HG02943 (cell line): Measurements from ENCODE around the gene TSHZ2.
"Not testable (repeated sequence)": the region's sequence is repeated elsewhere in the genome, so short reads cannot be mapped to it uniquely, and the experiment has no call there.

ENCODE experiments used
- ATAC-seq: cut with Tn5 transposase; IDR thresholded peaks from one replicate; pipeline ENCODE4 v1.9.1; 2021; ENCODE audit warnings: mild to moderate bottlenecking, low read depth, moderate library complexity; ENCODE audit not compliant: unreplicated experiment

The TSHZ2 gene

DNA sequence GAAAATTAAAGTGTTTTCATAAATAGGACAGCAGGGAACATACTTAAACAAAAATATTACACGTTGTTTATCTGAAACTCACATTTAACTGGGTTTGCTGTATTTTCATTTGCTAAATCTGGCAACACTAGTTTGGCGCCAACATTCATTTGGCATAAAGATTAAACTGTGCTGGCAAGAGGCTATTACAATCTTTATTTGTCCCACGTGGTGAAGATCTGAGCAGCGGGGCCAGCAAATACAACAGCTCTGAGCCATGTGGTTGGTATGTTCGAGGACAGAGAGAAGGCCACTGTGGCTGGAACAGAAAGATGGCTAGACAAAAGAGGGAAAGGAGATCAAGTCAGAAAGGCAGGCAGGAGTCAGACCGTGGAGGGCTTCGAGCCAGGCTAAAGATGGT lies 387.3 kb downstream of the TSHZ2 start:
- ATAC-seq: no peak

DNA sequence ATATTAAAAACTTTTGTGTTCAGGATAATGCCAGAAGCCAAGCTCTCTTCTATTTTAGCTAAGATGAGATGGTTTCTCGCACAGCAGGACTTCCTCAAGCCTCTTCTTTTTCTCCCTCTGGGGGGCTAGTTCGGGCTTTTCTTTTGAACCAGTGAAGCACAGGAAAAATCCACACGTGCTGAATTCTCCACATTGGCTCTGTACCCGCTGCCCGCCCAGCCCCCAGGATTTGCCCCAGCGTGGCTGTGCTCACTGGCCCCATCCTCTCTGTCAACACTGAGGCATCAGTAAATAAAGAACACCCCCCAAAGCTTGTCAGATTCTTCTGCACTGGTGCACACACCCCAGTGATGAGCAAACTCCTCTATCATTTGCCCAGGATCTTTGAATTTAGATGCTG lies 388.7 kb downstream of the TSHZ2 start:
- ATAC-seq: no peak

DNA sequence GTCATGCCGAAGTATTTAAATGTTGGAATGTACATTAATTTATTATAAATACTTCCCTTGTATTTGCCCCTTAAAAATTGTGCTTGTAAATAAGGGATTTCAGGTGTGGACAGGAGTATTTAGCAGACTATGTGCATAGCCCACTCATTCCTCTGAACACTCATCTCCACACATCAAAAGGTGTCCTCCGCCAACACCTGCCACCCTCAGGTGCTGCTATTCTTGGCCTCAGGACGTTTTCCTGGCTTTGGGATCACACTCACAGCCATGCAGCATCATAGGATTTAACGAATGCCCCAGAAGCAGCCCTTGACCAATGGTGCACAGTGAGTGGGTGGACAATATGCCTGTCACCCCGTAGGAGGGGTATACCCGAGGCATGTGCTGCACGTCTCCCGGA lies 390.6 kb downstream of the TSHZ2 start:
- ATAC-seq: no peak

DNA sequence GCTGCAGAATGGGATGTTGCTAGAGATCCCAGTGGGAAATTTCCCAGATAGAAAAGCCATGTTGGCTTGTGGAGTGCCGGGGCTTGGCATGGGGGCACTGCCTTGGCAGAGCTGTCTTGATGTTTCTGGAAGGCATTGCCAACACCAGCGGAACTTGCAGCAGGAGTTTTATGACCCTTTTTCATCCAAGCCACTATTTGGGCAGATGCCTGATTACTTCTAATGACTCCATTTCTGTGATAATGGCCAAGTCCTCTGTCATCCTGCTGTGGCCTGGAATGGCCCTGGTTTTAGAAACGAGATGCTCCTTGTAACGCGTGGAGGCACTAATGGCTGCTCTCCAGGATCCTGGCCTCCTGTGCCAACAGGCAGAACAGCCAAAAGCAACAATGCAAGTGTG lies 392.5 kb downstream of the TSHZ2 start:
- ATAC-seq: no peak

DNA sequence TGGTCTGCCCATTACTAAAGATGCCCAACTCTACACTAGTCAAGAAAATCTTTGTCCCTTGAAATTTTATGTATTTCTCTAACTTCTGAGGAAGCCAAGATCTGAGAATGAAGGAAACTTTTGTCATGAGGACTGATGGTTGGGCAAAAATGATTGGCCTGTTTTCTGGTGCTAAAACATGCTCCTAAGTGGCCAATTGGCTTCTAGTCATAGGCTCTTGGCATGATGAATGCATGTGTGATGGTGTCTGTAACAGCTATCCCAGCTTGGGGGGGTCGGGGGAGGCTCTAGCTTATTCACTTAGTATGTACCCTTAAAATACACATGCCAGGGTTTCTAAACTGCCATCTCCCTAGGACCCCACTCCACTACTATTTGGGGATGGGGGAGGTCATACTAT lies 392.9 kb downstream of the TSHZ2 start:
- ATAC-seq: no peak

DNA sequence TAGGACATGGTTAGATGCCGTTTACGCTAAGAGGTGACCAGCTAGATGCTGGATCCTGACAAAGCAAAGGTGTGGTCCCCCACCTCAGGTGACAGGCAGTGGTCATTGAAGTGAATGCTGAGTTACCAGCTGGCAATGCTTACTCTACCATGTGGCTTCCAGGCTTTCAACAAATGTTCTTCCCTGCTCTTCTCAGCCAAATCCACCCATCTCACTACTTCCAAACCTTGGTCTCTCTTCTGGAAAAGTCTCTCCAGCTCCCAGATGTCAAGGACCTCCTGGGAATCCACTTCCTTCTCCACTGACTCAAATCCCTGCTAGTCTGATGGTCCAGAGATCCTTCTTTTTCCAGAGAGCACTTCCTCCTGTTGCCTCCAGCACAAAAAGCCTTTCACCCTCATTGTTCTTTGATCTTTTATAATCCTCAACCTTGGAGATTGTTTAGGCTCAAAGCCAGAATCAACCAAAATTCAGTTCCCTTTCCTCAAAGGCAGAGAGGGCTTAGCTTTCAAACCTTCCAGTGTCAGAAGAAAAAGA lies 393.4 kb downstream of the TSHZ2 start:
- ATAC-seq: no peak

DNA sequence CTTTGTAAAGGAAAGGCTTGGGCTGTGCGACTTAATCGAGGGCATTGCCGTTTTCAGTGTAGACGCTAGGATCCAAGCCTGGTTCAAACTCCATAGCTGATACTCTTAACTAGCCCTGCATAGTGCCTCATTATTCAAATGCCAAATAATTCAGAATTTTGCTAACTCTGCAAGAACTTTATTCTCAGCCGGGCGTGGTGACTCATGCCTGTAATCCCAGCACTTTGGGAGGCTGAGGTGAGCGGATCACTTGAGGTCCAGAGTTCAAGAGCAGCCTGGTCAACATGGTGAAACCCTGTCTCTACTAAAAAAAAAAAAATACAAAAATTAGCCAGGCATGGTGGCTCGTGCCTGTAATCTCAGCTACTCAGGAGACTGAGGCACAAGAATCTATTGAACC lies 394.8 kb downstream of the TSHZ2 start:
- not testable (repeated sequence) for ATAC-seq

DNA sequence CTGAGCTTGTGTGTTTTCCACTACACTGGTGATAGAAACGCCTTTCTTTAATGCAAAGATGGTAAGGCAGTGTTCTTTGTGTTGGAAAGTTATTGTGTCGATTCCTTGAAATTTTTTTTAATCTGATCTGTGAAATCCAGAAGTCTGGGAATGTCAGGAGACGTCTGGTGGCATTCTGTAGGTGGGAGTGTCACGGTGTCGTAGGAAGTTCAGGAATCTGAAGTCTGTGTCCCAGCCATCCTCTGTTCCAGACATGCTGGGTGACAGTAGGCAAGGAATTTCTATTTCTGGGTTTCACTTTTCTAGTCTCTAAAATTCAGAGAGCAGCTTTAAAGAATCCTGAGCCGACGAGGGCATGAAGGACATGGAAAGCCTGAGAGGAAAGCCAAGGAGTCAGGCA lies 397.7 kb downstream of the TSHZ2 start:
- ATAC-seq: no peak

DNA sequence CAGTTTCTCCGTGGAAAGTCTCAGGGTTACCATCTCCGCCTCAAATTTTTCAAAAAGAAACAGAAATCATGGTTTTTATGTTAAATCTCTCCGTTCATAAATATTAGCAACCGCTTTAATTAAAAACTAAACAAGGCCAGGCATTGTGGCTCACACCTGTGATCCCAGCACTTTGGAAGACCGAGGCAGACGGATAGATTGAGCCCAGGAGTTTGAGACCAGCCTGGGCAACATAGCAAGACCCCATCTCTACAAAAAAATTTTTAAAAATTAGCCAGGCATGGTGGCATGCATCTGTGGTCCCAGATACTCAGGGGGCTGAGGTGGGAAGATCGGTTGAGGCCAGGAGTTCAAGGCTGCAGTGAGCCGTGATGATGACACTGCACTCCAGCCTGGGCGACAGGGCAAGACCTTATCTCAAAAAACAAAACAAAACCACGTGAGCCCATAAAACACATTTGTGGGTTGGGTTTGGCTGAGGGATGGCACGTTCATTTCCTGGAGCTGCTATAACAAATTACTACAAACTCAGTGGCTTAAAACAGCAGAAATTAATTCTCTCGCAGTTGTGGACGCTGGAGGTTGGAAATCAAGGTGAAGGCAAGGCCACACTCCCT lies 398.3 kb downstream of the TSHZ2 start:
- no peak for ATAC-seq

DNA sequence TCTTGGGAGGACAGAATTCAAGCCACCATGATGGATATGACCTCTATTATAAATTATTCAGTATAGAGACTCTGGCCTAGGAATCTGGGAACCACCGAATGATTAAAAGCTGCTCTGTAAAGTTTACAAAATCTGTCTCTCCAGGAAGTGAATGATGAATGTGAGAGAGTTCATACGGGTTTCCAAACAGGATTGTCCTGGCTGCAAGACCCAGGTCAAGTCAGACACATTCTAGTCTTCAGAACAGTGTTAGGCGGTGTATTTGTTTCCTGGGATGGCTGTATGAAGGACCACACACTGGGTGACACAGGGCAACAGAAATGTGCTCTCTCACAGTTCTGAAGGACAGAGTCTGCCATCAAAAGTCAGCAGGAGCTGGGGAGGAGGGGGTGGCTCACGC lies 399.1 kb downstream of the TSHZ2 start:
- ATAC-seq: no peak

DNA sequence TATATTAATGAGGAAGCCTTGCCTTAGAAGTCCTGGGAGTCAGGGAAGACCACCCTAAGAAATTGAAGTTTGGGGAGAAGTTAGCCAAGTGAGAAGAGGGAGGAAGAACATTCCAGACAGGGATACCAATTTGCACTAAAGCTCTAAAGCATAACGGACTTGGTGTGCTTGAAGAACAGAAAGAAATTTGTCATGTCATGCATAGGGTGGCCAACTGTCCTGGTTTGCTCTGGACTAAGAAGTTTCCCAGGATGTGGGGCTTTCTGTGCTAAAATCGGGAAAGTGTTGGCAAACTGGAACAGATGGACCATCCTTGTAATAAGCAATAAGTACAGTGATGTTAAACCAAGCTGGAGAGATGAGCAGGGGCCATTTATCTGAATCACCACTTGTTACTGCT lies 403.9 kb downstream of the TSHZ2 start:
- no peak for ATAC-seq

DNA sequence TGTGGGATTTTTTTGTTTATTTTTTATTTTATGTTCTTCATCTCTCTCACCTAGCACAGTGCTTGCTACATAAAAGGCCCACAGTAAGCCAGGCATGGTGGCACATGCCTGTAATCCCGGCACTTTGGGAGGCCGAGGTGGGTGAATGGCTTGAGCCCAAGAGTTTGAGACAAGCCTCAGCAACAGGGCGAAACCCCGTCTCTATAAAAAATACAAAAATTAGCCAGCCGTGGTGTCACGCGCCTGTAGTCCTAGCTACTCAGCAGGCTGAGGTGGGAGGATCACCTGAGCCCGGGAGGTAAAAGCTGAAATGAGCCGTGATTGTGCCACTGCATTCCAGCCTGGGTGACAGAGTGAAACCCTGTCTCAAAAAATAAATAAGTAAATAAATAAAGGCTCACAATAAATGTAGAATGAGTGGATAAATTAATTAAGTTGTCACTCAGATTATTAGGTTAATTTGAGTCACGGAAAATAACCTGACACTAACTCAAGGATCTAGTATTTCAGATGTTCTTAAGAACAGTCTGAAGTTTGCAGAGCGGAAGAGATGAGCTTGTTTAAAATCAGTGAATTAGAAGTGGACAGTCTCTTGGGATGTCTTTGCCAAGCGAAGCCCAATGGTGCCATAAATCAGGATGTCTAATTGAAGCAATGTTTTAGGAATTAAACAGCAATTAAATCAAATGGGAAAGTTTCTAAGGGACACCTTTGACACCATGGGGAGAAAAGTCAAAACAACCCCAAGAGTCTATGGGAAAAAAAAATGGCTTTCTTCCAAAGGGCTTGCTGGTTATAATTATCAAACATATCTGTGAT lies 407.1 kb downstream of the TSHZ2 start:
- ATAC-seq: no peak

DNA sequence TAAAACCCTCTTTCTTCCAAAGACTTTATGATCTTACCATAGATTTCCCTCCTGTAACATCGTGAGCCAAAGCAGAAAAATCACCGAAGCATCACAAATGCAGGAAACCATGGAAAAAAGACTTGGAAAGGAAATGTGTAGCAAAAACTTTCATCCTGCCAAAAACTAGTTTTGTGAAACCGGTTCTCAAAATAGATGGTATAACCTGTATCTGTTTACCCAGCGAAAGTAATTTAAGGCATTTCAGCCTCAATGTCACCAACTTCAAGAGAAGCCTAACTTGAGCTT lies 407.6 kb downstream of the TSHZ2 start:
- no peak for ATAC-seq

DNA sequence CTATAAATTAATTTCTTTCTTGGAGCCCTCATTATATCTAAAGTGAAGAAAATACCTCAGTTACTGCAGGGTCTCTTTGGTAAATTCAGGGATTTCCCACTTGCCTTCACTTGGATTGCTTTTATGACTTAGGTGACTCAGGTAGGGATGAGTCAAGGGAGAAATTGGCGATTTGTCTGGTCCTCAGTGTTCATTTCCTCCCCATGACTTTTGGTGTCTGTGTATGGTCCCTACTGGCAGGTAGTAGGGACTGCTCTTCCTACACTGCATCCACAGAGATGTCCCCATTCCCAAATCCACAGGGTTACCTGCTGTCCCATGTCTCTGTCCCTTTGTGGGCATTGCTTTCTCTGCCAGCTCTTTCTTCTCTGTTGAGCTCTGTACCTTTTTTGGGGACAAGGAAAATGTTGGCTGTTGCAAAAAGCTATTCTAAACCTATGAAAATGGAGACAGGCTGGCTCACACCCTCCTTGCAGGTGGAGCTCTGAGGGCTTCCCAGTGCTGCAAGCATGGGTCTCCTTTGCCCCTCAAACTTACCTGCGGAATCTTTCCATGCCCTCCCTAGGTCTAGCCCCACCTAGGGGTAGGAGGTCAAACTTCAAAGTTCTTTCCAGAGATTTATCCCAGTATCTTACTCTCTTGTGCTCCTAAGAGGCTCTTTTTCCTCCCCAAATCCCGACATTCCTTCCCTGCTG lies 409.6 kb downstream of the TSHZ2 start:
- no peak for ATAC-seq

DNA sequence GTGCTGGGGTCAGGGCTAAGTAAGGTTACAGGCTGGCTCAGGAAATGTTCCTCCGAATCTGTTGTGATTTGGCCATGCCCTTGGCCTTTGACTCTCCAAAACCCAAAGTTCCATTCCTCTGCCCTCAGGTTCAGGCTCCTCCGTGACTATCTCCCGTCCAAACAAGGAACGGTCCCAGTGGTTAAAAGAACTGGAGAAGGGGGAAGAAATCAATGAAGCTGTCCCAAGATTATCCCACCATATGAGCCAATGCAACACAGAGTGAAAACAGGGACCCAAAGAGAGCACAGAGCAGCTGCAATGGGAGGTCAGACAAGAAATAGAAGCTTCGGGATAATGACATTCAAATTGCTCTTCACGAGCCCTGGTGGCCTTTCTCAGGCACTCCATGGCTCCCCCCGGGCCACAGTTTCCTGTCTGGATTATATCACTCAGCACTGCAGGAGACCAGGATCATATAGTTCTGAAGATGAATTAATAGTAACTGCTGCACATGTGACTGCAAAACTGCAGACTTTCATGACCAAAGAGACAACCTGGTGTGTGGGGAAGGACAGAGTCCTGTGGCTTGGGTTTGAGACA lies 410.2 kb downstream of the TSHZ2 start:
- no peak for ATAC-seq

DNA sequence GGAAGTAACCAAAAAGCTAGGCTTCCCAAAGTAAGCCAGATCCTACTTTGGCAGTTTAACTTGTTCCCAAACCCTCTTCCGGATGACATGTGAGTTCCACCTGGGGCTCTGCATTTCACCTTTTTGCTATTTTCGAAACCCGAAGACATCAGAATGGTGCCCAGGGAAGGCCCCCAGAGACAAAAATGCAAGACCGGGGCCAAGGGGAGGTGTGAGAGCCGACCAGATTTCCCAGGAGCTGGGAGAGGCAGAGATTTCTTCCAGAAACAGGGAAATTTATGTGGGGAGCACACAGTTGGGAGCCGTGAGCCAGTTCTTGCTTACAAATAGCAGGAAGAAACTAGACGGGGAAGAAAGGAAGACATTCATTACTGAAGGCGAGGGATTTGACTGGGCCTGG lies 411.8 kb downstream of the TSHZ2 start:
- no peak for ATAC-seq

DNA sequence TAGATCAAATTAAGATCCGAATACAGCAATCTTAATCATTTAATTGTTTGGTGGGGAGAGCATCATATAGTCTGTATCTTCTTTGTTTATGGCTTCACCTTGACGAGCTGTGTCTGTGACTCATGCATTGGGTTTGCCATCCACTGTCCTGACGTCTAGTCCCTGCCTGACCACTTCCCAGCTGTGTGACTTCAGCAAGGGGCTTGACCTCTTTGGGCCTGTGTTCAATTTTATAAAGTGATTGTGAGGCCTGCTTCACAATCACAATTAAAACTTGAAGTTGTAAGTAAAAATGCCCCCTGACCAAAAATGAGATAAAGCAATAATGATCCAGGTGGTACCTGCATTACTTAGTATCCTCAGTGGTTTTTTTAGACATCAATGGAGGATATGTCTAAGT lies 412.2 kb downstream of the TSHZ2 start:
- ATAC-seq: no peak

DNA sequence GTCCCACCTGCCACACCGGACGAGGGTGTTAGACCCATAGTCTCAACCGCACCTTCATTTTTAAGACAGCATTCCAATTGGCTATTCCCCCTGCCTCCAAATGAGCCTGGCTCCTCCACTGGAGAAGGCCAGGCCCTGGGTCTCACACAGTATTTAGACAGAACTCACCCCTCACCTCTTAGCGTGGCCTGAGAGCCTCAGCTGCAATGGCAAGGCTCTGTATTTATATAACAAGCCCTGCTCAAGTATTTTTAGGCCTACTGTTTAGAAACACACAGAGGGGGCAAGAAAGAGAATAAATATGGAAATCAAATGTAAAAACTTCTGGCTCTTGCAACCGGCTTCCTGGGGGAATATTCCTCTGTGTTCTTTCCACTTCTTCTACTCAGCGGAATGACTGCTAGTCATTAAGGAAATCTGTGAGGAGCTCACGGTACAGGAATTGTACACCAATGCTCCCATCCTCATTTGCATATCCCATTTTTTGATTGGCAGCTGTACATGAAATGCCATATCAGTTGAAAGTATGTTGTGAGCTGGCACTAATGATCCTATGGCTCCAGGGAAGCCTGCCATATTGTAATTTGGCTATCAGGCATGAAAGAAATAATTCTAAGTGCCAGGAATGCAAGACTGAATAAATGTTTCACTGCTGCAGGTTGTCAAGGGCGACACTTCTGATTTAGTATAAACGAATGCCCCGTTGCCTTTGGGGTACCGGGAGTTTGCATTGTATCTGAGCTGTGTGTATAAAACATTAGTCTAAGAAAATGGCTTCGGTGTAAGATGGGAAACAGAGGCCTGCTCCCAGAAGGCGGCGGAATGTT lies 414.0 kb downstream of the TSHZ2 start:
- ATAC-seq: no peak

DNA sequence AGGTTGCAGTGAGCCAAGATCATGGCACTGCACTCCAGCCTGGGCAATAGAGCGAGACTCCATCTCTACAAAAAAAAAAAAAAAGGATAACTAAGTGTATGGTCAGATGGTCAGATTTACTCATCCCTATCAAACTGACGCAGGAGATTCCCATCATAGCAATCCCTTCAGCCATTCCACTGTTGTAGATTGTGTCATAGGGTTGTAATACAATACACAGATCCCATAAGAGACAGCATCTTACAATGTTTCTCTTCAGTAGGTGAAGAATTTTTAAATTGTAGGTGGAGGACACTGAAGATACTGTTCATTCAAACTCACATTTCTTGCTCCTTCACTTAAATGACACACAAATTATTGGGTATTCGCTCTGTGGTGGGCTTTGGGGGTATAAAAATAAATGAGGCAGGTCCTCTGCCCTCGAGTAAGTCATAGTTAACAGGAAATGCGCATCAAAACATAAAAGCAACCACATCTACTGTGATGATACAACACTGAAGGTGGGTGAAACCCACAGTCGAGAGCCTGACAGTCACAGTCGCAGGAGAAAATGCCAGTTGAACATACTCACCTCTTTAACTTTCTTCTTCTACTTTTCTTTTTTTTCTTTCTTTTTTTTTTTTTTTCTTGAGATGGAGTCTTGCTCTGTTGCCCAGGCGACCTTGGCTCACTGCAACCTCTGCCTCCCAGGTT lies 416.0 kb downstream of the TSHZ2 start:
- ATAC-seq: no peak
